ENCODE measurements around the gene MED14. TPM values are rescaled to one million over a fixed set of nuclear protein-coding genes. Genes with fewer than 3 reads are reported as not detected.

MED14 gene
- total RNA-seq, 2 experiments from 2014 or later: 38.8 to 41.4 TPM

GRCh38 chrX:40660381-40660780 is 75.0 kb downstream of the MED14 start:
- H3K36me3 Mint-ChIP-seq: no peaks in the 10 kb centered on the region
- no peak overlapping the region for H3K27ac Mint-ChIP-seq
- no peaks in the 10 kb centered on the region for H3K9me3 Mint-ChIP-seq
- H3K4me1 Mint-ChIP-seq: peaks cover 3% of the 10 kb centered on the region
- no peaks in the 10 kb centered on the region for H3K27me3 Mint-ChIP-seq
- DNase-seq: no peak
- H3K4me3 Mint-ChIP-seq: no peak overlapping the region

GRCh38 chrX:40653535-40653934 is 81.8 kb downstream of the MED14 start:
- no peak for DNase-seq
- H3K4me3 Mint-ChIP-seq: no peak overlapping the region
- H3K36me3 Mint-ChIP-seq: no peaks in the 10 kb centered on the region
- no peak overlapping the region for H3K27ac Mint-ChIP-seq
- H3K27me3 Mint-ChIP-seq: no peaks in the 10 kb centered on the region
- peaks cover 2% of the 10 kb centered on the region for H3K4me1 Mint-ChIP-seq
- H3K9me3 Mint-ChIP-seq: no peaks in the 10 kb centered on the region

- Mint-ChIP-seq H3K4me1 (peaks cover 4% of the 10 kb centered on the region), H3K27me3 (no peaks in the 10 kb centered on the region), H3K27ac (no peak overlapping the region), H3K4me3 (no peak overlapping the region), H3K36me3 (no peaks in the 10 kb centered on the region), H3K9me3 (no peaks in the 10 kb centered on the region)
- DNase-seq: no peak
These were observed 82.7 kb downstream of the MED14 start for GRCh38 chrX:40652664-40653063.

- H3K4me3 Mint-ChIP-seq: no peak overlapping the region
- H3K27me3 Mint-ChIP-seq: no peaks in the 10 kb centered on the region
- H3K4me1 Mint-ChIP-seq: peaks cover 5% of the 10 kb centered on the region
- H3K9me3 Mint-ChIP-seq: no peaks in the 10 kb centered on the region
- peaks cover 1% of the 10 kb centered on the region for H3K36me3 Mint-ChIP-seq
- peak; percentile 36 for DNase-seq
- no peak overlapping the region for H3K27ac Mint-ChIP-seq
These were observed 83.6 kb downstream of the MED14 start for GRCh38 chrX:40651620-40652223.

GRCh38 chrX:40647307-40648197 is 87.8 kb downstream of the MED14 start, which contains the start of gene CXorf38:
CXorf38 (minus strand) TSS chrX:40647561; CDS start chrX:40647520, 41 bp downstream.
- peak; percentile 90 for DNase-seq
- peak within 1 kb of the TSS; percentile 96 for H3K27ac Mint-ChIP-seq
- H3K27me3 Mint-ChIP-seq: no peaks in the 10 kb centered on the region
- H3K4me3 Mint-ChIP-seq: peak within 1 kb of the TSS; percentile 98
- H3K36me3 Mint-ChIP-seq: peaks cover 21% of the 10 kb centered on the region
- H3K4me1 Mint-ChIP-seq: peaks cover 21% of the 10 kb centered on the region
- H3K9me3 Mint-ChIP-seq: no peaks in the 10 kb centered on the region

- peak overlapping the region; percentile 96 for H3K27ac Mint-ChIP-seq
- DNase-seq: peak; percentile 34
- H3K4me3 Mint-ChIP-seq: peak overlapping the region; percentile 98
- H3K27me3 Mint-ChIP-seq: no peaks in the 10 kb centered on the region
- H3K9me3 Mint-ChIP-seq: no peaks in the 10 kb centered on the region
- H3K36me3 Mint-ChIP-seq: peaks cover 28% of the 10 kb centered on the region
- peaks cover 28% of the 10 kb centered on the region for H3K4me1 Mint-ChIP-seq
These were observed 88.6 kb downstream of the MED14 start for GRCh38 chrX:40646489-40647306.

- Mint-ChIP-seq H3K27me3 (no peaks in the 10 kb centered on the region), H3K27ac (peak overlapping the region; percentile 95), H3K4me3 (peak overlapping the region; percentile 88), H3K4me1 (peaks cover 28% of the 10 kb centered on the region), H3K9me3 (no peaks in the 10 kb centered on the region), H3K36me3 (peaks cover 28% of the 10 kb centered on the region)
- DNase-seq: peak; percentile 35
These were observed 90.5 kb downstream of the MED14 start for GRCh38 chrX:40644821-40645358.

GRCh38 chrX:40644176-40644575 is 91.2 kb downstream of the MED14 start:
- Mint-ChIP-seq H3K27ac (peak overlapping the region; percentile 80), H3K27me3 (no peaks in the 10 kb centered on the region), H3K4me3 (peak overlapping the region; percentile 57), H3K9me3 (no peaks in the 10 kb centered on the region), H3K4me1 (peaks cover 31% of the 10 kb centered on the region), H3K36me3 (peaks cover 28% of the 10 kb centered on the region)
- DNase-seq: no peak

- peaks cover 15% of the 10 kb centered on the region for H3K36me3 Mint-ChIP-seq
- H3K9me3 Mint-ChIP-seq: no peaks in the 10 kb centered on the region
- no peak overlapping the region for H3K4me3 Mint-ChIP-seq
- no peak overlapping the region for H3K27ac Mint-ChIP-seq
- H3K4me1 Mint-ChIP-seq: peaks cover 25% of the 10 kb centered on the region
- no peaks in the 10 kb centered on the region for H3K27me3 Mint-ChIP-seq
- no peak for DNase-seq
These were observed 97.7 kb downstream of the MED14 start for GRCh38 chrX:40637687-40638086.

- peaks cover 14% of the 10 kb centered on the region for H3K36me3 Mint-ChIP-seq
- no peak overlapping the region for H3K4me3 Mint-ChIP-seq
- H3K27me3 Mint-ChIP-seq: no peaks in the 10 kb centered on the region
- peaks cover 12% of the 10 kb centered on the region for H3K4me1 Mint-ChIP-seq
- H3K9me3 Mint-ChIP-seq: no peaks in the 10 kb centered on the region
- peak overlapping the region; percentile 59 for H3K27ac Mint-ChIP-seq
- no peak for DNase-seq
These were observed 103.1 kb downstream of the MED14 start for GRCh38 chrX:40632199-40632598.

- no peaks in the 10 kb centered on the region for H3K27me3 Mint-ChIP-seq
- H3K36me3 Mint-ChIP-seq: peaks cover 13% of the 10 kb centered on the region
- no peaks in the 10 kb centered on the region for H3K9me3 Mint-ChIP-seq
- H3K4me3 Mint-ChIP-seq: no peak overlapping the region
- peaks cover 10% of the 10 kb centered on the region for H3K4me1 Mint-ChIP-seq
- H3K27ac Mint-ChIP-seq: no peak overlapping the region
- no peak for DNase-seq
These were observed 106.8 kb downstream of the MED14 start for GRCh38 chrX:40628506-40628905.

GRCh38 chrX:40625294-40625693 is 110.0 kb downstream of the MED14 start:
- no peaks in the 10 kb centered on the region for H3K9me3 Mint-ChIP-seq
- H3K4me1 Mint-ChIP-seq: no peaks in the 10 kb centered on the region
- peaks cover 5% of the 10 kb centered on the region for H3K36me3 Mint-ChIP-seq
- H3K27ac Mint-ChIP-seq: no peak overlapping the region
- no peak overlapping the region for H3K4me3 Mint-ChIP-seq
- DNase-seq: no peak
- H3K27me3 Mint-ChIP-seq: no peaks in the 10 kb centered on the region

- no peak for DNase-seq
- Mint-ChIP-seq H3K27ac (no peak overlapping the region), H3K4me3 (no peak overlapping the region), H3K36me3 (peaks cover 5% of the 10 kb centered on the region), H3K27me3 (no peaks in the 10 kb centered on the region), H3K4me1 (no peaks in the 10 kb centered on the region), H3K9me3 (no peaks in the 10 kb centered on the region)
These were observed 111.7 kb downstream of the MED14 start for GRCh38 chrX:40623665-40624064.

GRCh38 chrX:40623139-40623536 is 112.2 kb downstream of the MED14 start, which contains the start of gene MPC1L:
MPC1L (plus strand) TSS chrX:40623428; CDS start chrX:40623566, 138 bp downstream.
- no peaks in the 10 kb centered on the region for H3K9me3 Mint-ChIP-seq
- H3K27ac Mint-ChIP-seq: no peak within 1 kb of the TSS
- DNase-seq: no peak
- no peaks in the 10 kb centered on the region for H3K4me1 Mint-ChIP-seq
- no peak within 1 kb of the TSS for H3K4me3 Mint-ChIP-seq
- no peaks in the 10 kb centered on the region for H3K27me3 Mint-ChIP-seq
- H3K36me3 Mint-ChIP-seq: peaks cover 2% of the 10 kb centered on the region

Measured in activated naive CD8-positive, alpha-beta T cell treated with anti-CD3 and anti-CD28 coated beads for 36 hours (primary cell).